Endothelial cell of umbilical vein (primary cell): Measurements from ENCODE around the gene RAB1B. TPM values are rescaled to one million over a fixed set of nuclear protein-coding genes. Genes with fewer than 3 reads are reported as not detected.
"Not testable (repeated sequence)": the region's sequence is repeated elsewhere in the genome, so short reads cannot be mapped to it uniquely, and the experiment has no call there.

Experiments
- BruUV-seq: library from RNA; stranded (reverse); fragments of 400-500 nt; replicated peaks from 2 replicates; lab custom pipeline; 2021; lab: Mats Ljungman, UMichigan
- CTCF ChIA-PET: fragments of 300-600, 350-600 bp; sonication (Branson Sonifier 250); formaldehyde crosslinking; loops from one replicate; lab custom pipeline; 2021; ENCODE audit warnings: antibody characterized with exemption, inconsistent platforms; lab: Charles Lee
- POLR2A ChIA-PET: fragments of 300-600, 350-600 bp; sonication (Branson Sonifier 250); formaldehyde crosslinking; loops from one replicate; lab custom pipeline; 2021; ENCODE audit warnings: antibody characterized with exemption, inconsistent platforms; lab: Charles Lee
- DNase-seq: peaks from one replicate; pipeline ENCODE4 v3.0.0-alpha.2; 2011; ENCODE audit warnings: low read depth, low spot score
- FAIRE-seq: peaks from 2 replicates; lab custom pipeline; 2011; peaks lifted over from hg19 to GRCh38; lab: Jason Lieb, UNC
- H2AFZ ChIP-seq: 2 replicates; pipeline ENCODE4 v1.6.0; 2012; ENCODE audit warnings: low read depth, low read length, control low read depth, inconsistent platforms
- H3K27ac ChIP-seq: 2 replicates; pipeline ENCODE4 v1.5.1; 2011; ENCODE audit warnings: low read depth, mild to moderate bottlenecking, control low read depth, low read length, moderate library complexity; ENCODE audit not compliant: insufficient read depth
- H3K27me3 ChIP-seq, 2 experiments: 2 replicates each; pipeline versions ENCODE4 v1.6.0 to v1.6.1; 2011; ENCODE audit warnings: low read length in 2 of 2, mixed read lengths in 1 of 2; ENCODE audit not compliant: control insufficient read depth in 2 of 2, insufficient read depth in 2 of 2
- H3K36me3 ChIP-seq, 2 experiments: 2 replicates in 1 of 2; 3 replicates in 1 of 2; pipeline ENCODE4 v1.5.1; 2011; ENCODE audit warnings: low read length in 2 of 2, mild to moderate bottlenecking in 1 of 2, moderate library complexity in 1 of 2; ENCODE audit not compliant: control insufficient read depth in 2 of 2, insufficient read depth in 2 of 2; ENCODE audit errors: extremely low read depth in 1 of 2
- H3K4me1 ChIP-seq: 3 replicates; pipeline ENCODE4 v1.5.1; 2011; ENCODE audit warnings: mild to moderate bottlenecking, low read length; ENCODE audit not compliant: control insufficient read depth, insufficient read depth; ENCODE audit errors: extremely low read depth
- H3K4me2 ChIP-seq: 2 replicates; pipeline ENCODE4 v1.6.1; 2011; ENCODE audit warnings: low read length, control low read depth, mixed read lengths; ENCODE audit not compliant: insufficient read depth
- H3K4me3 ChIP-seq, 3 experiments: fragments of 200-600 bp in 1 of 3; sonication (generic), shearing (Covaris generic) in 1 of 3; replicated peaks in 1 of 3; 2 replicates each; pipeline ENCODE4 v1.5.1; 2011 to 2016; ENCODE audit warnings: control low read depth in 3 of 3, low read length in 3 of 3, mild to moderate bottlenecking in 2 of 3, inconsistent platforms in 1 of 3, low read depth in 1 of 3, moderate library complexity in 1 of 3; ENCODE audit not compliant: insufficient read depth in 1 of 3
- H3K79me2 ChIP-seq: 2 replicates; pipeline ENCODE4 v1.6.0; 2012; ENCODE audit warnings: low read length, inconsistent platforms; ENCODE audit not compliant: control insufficient read depth, insufficient read depth
- H3K9ac ChIP-seq: replicated peaks from 2 replicates; pipeline ENCODE3; 2011; ENCODE audit warnings: low read length, control low read depth; ENCODE audit not compliant: insufficient read depth; ENCODE audit errors: extremely low read depth
- H3K9me1 ChIP-seq: replicated peaks from 3 replicates; pipeline ENCODE4 v1.6.0; 2011; ENCODE audit warnings: mild to moderate bottlenecking, low read length; ENCODE audit not compliant: control insufficient read depth, insufficient read depth; ENCODE audit errors: extremely low read depth
- H3K9me3 ChIP-seq: replicated peaks from 2 replicates; pipeline ENCODE4 v1.5.1; 2012; ENCODE audit warnings: low read length, inconsistent platforms; ENCODE audit not compliant: control insufficient read depth, insufficient read depth
- H4K20me1 ChIP-seq: replicated peaks from 2 replicates; pipeline ENCODE3; 2011; ENCODE audit warnings: mild to moderate bottlenecking, low read length; ENCODE audit not compliant: control insufficient read depth, insufficient read depth; ENCODE audit errors: extremely low read depth
- GATA2 ChIP-seq: IDR thresholded peaks from 2 replicates; pipeline ENCODE4 v1.7.0; 2011; ENCODE audit warnings: low read depth, mild to moderate bottlenecking, moderate library complexity, mixed read lengths, low read length; ENCODE audit not compliant: insufficient read length, insufficient read depth
- MYC ChIP-seq: IDR thresholded peaks from one replicate; pipeline ENCODE4 v1.6.1; 2011; ENCODE audit warnings: mild to moderate bottlenecking, low read depth, low read length
- dilution Hi-C: fragments of 300-500 bp; cut with MboI; formaldehyde crosslinking; loops from one replicate; pipeline ENCODE4 v1.15.0; 2019; ENCODE audit warnings: low sequenced_read_pairs; ENCODE audit not compliant: extremely low pct_ligation_motif_present
- intact Hi-C: fragments of 100-400 bp; cut with micrococcal nuclease; formaldehyde crosslinking; loops from one replicate; pipeline ENCODE4 v1.10.0; 2022
- polyA plus RNA-seq, 4 experiments: library from polyadenylated mRNA; depleted of rRNA in 3 of 4; stranded (reverse) in 3 of 4; unstranded in 1 of 4; fragments of >200 nt; gene quantifications; 2 replicates each; pipeline versions ENCODE4 v1.2.1 to v1.2.3, GENCODE V29; 2011 to 2012; ENCODE audit warnings: missing spikeins in 1 of 4
- total RNA-seq: library from RNA; stranded (reverse); gene quantifications from 2 replicates; pipeline ENCODE4 v1.2.3, GENCODE V29; 2021
- TF ChIP-seq, protein P1 (sequence below): IDR thresholded peaks from 2 replicates; pipeline ENCODE4 v1.6.1; 2011; ENCODE audit not compliant: insufficient read depth, insufficient read length

The RAB1B gene
- total and polyA plus RNA-seq, 2 donors (not counting 3 experiments of a cell fraction or from before 2014, with no cell fraction given), result 171 to 383 TPM

DNA sequence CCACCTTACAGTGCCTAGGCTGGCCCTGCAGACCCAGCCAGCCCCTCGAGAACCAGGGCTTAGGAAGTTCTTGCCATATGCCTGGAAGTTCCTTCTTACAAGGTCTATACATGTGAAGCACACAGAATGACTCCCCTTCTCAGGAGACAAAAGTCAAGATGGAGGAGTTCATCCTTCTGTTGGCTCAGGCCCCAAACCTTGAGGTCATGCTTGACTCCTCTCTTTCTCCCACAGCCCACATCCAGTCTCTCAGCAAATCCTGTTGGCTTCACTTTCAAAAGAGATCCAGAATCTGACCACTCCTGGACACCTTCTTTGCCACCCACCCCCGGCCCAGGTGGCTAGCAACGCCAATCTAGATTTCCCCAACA is 50.1 kb downstream of the RAB1B start:
- CTCF ChIA-PET, result interaction anchor here (9.5 kb wide), 1 partner anchor 14 kb away, joined by 225 read pairs; the partner anchor contains the start of gene RIN1
- dilution Hi-C loops (no loop called here), intact Hi-C loops (no loop called here)
- no TSS peak for BruUV-seq
- H3K9ac ChIP-seq, result no peak overlapping the region
- H3K36me3 ChIP-seq, result no peaks in the 10 kb centered on the region
- H3K9me1 ChIP-seq, result no peaks in the 10 kb centered on the region
- POLR2A ChIA-PET, result no interaction called here
- no peaks in the 10 kb centered on the region for H3K9me3 ChIP-seq
- no peak overlapping the region for H3K4me2 ChIP-seq
- no peak overlapping the region for H3K27ac ChIP-seq
- H3K79me2 ChIP-seq, result no peaks in the 10 kb centered on the region
- H3K27me3 ChIP-seq, result peaks cover 5 to 7% of the 10 kb centered on the region in 2 experiments
- TF ChIP-seq, protein P1, sequence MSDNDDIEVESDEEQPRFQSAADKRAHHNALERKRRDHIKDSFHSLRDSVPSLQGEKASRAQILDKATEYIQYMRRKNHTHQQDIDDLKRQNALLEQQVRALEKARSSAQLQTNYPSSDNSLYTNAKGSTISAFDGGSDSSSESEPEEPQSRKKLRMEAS, result no peak
- TF ChIP-seq GATA2 (no peak), MYC (no peak)
- no peaks in the 10 kb centered on the region for H4K20me1 ChIP-seq
- no peak overlapping the region for H3K4me3 ChIP-seq
- FAIRE-seq, result no peak
- no peaks in the 10 kb centered on the region for H3K4me1 ChIP-seq
- H2AFZ ChIP-seq, result no peak overlapping the region
- DNase-seq, result no peak

GRCh38 chr11:66320289-66320688 is 51.9 kb downstream of the RAB1B start:
- H4K20me1 ChIP-seq, CTCF ChIA-PET, H3K9me3 ChIP-seq, H3K9ac ChIP-seq, H3K27ac ChIP-seq, H3K4me3 ChIP-seq, H3K36me3 ChIP-seq, intact Hi-C loops, dilution Hi-C loops, H3K79me2 ChIP-seq, H3K4me2 ChIP-seq, H3K27me3 ChIP-seq, H3K9me1 ChIP-seq, DNase-seq, FAIRE-seq, H3K4me1 ChIP-seq, POLR2A ChIA-PET, H2AFZ ChIP-seq, BruUV-seq: not testable (repeated sequence)

GRCh38 chr11:66320748-66321147 is 52.3 kb downstream of the RAB1B start:
- DNase-seq, H3K9ac ChIP-seq, dilution Hi-C loops, H3K9me1 ChIP-seq, intact Hi-C loops, H3K4me2 ChIP-seq, H3K79me2 ChIP-seq, H2AFZ ChIP-seq, H3K27ac ChIP-seq, H3K27me3 ChIP-seq, H3K36me3 ChIP-seq, H3K4me1 ChIP-seq, FAIRE-seq, POLR2A ChIA-PET, H4K20me1 ChIP-seq, H3K4me3 ChIP-seq, H3K9me3 ChIP-seq, BruUV-seq, CTCF ChIA-PET: not testable (repeated sequence)
